HEK293 (cell line): ENCODE data around the gene TBC1D17.

Source experiments
- BCL11A ChIP-seq: fragments of 450-650 bp; formaldehyde crosslinking; IDR thresholded peaks from 2 replicates; pipeline ENCODE4 v1.5.1; 2016; ENCODE audit warnings: low read depth, missing biosample characterization, missing genetic modification characterization
- CTCF ChIP-seq: fragments of 450-650 bp; formaldehyde crosslinking; IDR thresholded peaks from 2 replicates; pipeline ENCODE4 v1.5.1; 2016; ENCODE audit warnings: missing biosample characterization, missing genetic modification characterization
- KLF16 ChIP-seq: fragments of 450-650 bp; formaldehyde crosslinking; IDR thresholded peaks from 2 replicates; pipeline ENCODE4 v1.5.1; 2017; ENCODE audit warnings: missing biosample characterization, missing genetic modification characterization
- YY2 ChIP-seq: fragments of 450-650 bp; formaldehyde crosslinking; IDR thresholded peaks from 2 replicates; pipeline ENCODE4 v1.5.1; 2016; ENCODE audit warnings: missing biosample characterization, missing genetic modification characterization
- ZBTB49 ChIP-seq: fragments of 450-650 bp; formaldehyde crosslinking; IDR thresholded peaks from 2 replicates; pipeline ENCODE4 v1.5.1; 2016; ENCODE audit warnings: missing biosample characterization, missing genetic modification characterization, low read depth
- ZNF239 ChIP-seq: fragments of 450-650 bp; formaldehyde crosslinking; IDR thresholded peaks from 2 replicates; pipeline ENCODE4 v1.5.1; 2016; ENCODE audit warnings: missing biosample characterization, missing genetic modification characterization
- ZNF274 ChIP-seq, 2 experiments: fragments of 200-500 bp in 1 of 2; fragments of 450-650 bp in 1 of 2; sonication (Bioruptor generic) in 1 of 2; formaldehyde crosslinking in 1 of 2; IDR thresholded peaks; 2 replicates each; pipeline versions ENCODE4 v1.5.1 to v1.6.1; 2014 to 2016; ENCODE audit warnings: borderline replicate concordance in 1 of 2, inconsistent platforms in 1 of 2, low read length in 1 of 2, missing biosample characterization in 1 of 2, missing genetic modification characterization in 1 of 2
- ZNF621 ChIP-seq: fragments of 450-650 bp; formaldehyde crosslinking; IDR thresholded peaks from 2 replicates; pipeline ENCODE4 v1.5.1; 2017; ENCODE audit warnings: missing biosample characterization, missing genetic modification characterization
- ZNF629 ChIP-seq: fragments of 450-650 bp; formaldehyde crosslinking; IDR thresholded peaks from 2 replicates; pipeline ENCODE4 v1.5.1; 2017; ENCODE audit warnings: missing biosample characterization, missing genetic modification characterization
- ZNF664 ChIP-seq: fragments of 450-650 bp; formaldehyde crosslinking; IDR thresholded peaks from 2 replicates; pipeline ENCODE4 v1.5.1; 2016; ENCODE audit warnings: missing biosample characterization, missing genetic modification characterization
- TF ChIP-seq, protein P1 (sequence below): fragments of 450-650 bp; formaldehyde crosslinking; IDR thresholded peaks from 2 replicates; pipeline ENCODE4 v1.5.1; 2016; ENCODE audit warnings: missing biosample characterization, missing genetic modification characterization
- TF ChIP-seq, protein P2 (sequence below): fragments of 450-650 bp; formaldehyde crosslinking; IDR thresholded peaks from 2 replicates; pipeline ENCODE4 v1.5.1; 2017; ENCODE audit warnings: missing biosample characterization, missing genetic modification characterization

- TF ChIP-seq BCL11A (tag by site-specific recombination) (no peak), ZNF274 (IDR thresholded peaks at IDR 0.05; ENCODE audit: low read length) (no peak), ZNF274 (tag by site-specific recombination; IDR thresholded peaks at IDR 0.05; ENCODE audit: borderline replicate concordance) (no peak), CTCF (tag by site-specific recombination) (no peak), ZNF621 (tag by site-specific recombination) (no peak), KLF16 (tag by site-specific recombination) (no peak), ZNF239 (tag by site-specific recombination) (no peak), ZNF664 (tag by site-specific recombination) (no peak), ZNF629 (no peak), ZBTB49 (no peak), YY2 (no peak)
- TF ChIP-seq, protein P1, sequence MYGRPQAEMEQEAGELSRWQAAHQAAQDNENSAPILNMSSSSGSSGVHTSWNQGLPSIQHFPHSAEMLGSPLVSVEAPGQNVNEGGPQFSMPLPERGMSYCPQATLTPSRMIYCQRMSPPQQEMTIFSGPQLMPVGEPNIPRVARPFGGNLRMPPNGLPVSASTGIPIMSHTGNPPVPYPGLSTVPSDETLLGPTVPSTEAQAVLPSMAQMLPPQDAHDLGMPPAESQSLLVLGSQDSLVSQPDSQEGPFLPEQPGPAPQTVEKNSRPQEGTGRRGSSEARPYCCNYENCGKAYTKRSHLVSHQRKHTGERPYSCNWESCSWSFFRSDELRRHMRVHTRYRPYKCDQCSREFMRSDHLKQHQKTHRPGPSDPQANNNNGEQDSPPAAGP (tag by site-specific recombination) = no peak
- TF ChIP-seq, protein P2, sequence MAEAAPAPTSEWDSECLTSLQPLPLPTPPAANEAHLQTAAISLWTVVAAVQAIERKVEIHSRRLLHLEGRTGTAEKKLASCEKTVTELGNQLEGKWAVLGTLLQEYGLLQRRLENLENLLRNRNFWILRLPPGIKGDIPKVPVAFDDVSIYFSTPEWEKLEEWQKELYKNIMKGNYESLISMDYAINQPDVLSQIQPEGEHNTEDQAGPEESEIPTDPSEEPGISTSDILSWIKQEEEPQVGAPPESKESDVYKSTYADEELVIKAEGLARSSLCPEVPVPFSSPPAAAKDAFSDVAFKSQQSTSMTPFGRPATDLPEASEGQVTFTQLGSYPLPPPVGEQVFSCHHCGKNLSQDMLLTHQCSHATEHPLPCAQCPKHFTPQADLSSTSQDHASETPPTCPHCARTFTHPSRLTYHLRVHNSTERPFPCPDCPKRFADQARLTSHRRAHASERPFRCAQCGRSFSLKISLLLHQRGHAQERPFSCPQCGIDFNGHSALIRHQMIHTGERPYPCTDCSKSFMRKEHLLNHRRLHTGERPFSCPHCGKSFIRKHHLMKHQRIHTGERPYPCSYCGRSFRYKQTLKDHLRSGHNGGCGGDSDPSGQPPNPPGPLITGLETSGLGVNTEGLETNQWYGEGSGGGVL = no peak
Observed at GRCh38 chr19:49839713-49840112, 37.8 kb upstream of the TBC1D17 start.
